ENCODE results near the gene KIR3DL2.
"Not testable (repeated sequence)": the region's sequence is repeated elsewhere in the genome, so short reads cannot be mapped to it uniquely, and the experiment has no call there.

KIR3DL2 gene

GRCh38 chr19:54871696-54872095 is 21.5 kb downstream of the KIR3DL2 start:
- DNase-seq (ENCODE audit: low read depth) = no peak

GRCh38 chr19:54873990-54874389 is 23.7 kb downstream of the KIR3DL2 start, which contains the start of gene FCAR:
Gene FCAR (plus strand): TSS chr19:54874235. CDS start chr19:54874290, 55 bp downstream.
- no peak for DNase-seq (ENCODE audit: low read depth)

DNA sequence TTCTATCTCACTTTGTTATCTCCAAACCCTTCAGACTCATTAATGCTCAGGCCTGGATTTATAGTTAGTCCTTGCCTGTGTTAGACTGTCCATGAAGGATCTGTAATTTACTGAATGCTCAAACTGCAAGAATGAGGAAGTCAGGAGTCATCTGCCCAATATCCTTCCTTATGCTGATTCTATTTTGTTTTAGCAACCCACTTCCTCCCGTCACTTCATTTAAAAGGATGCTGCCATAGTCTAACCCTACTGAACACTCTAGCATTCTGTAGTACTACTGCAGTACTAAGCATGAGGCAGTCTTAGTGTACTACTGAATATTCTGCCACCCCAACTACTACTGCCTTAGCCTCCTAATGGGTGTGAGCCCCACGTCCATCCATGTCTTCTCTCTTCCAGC is 25.3 kb downstream of the KIR3DL2 start:
- DNase-seq (ENCODE audit: low read depth) = no peak

DNA sequence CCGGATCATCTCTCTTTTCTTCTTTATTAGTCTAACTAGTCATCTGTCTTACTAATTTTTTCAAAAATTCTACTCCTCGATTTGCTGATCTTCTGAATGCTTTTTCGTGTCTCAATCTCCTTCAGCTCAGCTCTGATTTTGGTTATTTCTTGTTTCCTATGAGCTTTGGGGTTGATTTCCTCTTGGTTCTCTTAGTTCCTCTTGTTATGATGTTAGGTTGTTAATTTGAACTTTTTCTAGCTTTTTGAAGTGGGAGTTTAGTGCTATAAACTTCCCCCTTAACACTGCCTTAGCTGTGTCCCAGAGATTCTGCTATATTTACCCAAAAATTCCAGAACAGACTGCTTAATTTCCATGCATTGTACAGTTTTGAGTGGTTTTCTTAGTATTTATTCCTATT is 27.2 kb downstream of the KIR3DL2 start:
- DNase-seq (ENCODE audit: low read depth) = no peak

DNA sequence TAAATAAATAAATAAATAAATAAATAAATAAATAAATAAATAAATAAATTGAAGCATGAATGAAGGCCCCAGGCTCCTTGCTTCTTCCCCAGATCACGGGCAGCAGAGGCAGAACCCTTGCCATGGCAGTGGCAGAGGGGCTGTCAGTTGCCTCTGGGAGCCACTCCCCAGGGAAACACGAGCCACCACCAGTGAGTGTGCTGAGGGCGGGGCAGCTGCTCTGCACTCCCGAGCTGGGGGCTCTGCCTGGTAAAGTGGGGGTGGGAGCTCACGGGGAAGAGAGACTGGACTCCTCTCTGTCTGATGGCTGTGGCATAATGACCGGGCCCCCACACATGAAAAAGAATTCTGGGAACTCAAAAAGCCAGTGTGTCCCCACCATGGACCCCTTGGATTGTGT is 31.6 kb downstream of the KIR3DL2 start:
- no peak for DNase-seq (ENCODE audit: low read depth)

DNA sequence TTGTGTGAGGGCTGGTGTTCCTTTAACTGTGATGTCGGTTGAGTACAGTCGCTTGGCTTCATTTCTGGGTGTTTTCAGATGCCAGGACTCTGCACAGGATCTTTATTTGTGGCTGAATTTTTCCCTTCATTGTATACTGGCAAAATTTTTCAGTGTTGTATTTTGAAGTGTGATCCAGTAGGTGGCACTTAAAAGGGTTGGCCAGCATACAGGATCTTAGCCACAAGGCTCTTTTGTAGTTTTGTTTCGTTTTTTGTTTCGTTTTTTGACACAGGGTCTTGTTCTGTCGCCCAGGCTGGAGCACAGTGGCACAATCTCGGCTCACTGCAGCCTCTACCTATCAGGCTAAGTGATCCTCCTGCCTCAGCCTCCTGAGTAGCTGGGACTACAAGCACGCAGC is 32.5 kb downstream of the KIR3DL2 start:
- no peak for DNase-seq (ENCODE audit: low read depth)

DNA sequence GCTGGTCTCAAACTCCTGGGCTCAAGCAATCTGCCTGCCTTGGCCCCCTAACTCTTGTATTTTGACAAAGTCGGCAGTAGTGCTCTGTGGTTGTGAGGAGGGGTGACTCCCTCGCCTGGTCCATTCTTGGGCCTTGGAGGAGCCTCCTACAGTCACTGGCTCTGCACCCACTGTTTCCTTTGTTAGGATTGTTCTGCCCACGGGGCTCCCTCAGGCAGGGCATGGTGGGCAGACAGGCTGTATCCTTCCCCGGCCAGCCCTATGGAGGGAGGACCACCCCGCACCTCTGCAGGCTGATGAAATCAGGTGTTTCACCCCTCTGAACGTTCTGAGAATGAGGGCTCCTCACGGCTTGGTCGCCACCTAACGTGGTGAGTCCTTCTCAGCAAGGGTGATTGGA is 33.0 kb downstream of the KIR3DL2 start:
- DNase-seq (ENCODE audit: low read depth) = no peak

DNA sequence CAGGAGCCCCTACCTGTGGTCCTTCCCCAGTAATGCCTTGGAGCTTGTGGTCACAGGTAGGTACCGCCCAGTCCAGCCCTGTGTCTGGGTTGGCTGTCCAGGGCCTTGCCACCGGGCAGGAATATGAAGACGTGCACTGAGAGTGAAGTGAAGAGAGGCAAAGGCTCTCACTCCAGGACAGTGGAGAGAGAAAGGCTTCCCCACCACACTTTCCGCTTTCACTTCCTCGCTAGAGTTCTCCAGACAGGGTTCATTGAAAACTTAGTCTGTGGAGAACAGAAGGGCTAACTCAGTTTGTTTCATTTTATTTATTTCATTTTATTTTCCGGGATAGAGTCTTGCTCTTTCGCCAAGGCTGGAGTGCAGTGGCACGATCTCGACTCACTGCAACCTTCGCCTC is 38.0 kb downstream of the KIR3DL2 start:
- no peak for DNase-seq (ENCODE audit: low read depth)

- DNase-seq (ENCODE audit: low read depth) = no peak
These were observed 39.3 kb downstream of the KIR3DL2 start for GRCh38 chr19:54889566-54889965.

DNA sequence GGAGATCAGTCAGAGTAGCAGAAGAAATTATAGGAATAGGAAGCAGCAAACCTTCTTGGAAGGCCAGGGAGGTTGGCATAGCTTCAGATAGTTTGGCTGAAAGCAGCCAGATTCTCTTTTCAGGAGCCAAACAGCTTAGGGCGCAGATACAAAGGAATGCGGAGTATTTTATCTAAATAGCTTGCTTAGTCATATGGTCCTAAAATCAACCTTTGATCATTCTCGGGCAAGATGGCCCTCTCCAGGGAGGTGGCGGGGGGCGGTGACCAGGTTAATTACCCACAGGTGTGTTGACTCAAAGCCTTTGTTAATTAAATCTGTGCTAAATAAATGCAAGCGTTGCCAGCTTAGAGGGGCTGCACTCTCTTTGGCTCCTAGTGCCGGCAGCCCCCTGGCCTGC is 43.2 kb downstream of the KIR3DL2 start:
- no peak for DNase-seq (ENCODE audit: low read depth)

GRCh38 chr19:54894106-54894505 is 43.9 kb downstream of the KIR3DL2 start:
- DNase-seq (ENCODE audit: low read depth) = not testable (repeated sequence)

DNA sequence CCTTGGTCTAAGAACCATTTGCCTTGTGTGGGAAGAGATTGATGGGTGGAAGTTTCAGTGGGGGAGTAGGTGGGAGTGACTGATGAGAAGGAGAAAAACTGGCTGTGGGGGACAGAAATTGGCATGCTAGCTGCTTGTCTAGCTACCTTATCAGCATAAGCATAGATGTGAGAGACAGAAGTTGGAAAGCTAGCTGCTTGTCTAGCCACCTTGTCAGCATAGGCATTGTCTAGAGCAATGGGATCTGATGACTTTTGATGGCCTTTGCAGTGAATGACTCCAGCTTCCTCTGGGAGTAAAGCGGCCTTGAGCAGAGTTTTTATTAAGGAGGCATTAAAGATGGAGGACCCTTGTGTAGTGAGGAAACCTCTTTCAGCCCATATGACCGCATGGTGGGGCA is 45.8 kb downstream of the KIR3DL2 start:
- DNase-seq (ENCODE audit: low read depth) = no peak

GRCh38 chr19:54898685-54899084 is 48.4 kb downstream of the KIR3DL2 start:
- not testable (repeated sequence) for DNase-seq (ENCODE audit: low read depth)

DNA sequence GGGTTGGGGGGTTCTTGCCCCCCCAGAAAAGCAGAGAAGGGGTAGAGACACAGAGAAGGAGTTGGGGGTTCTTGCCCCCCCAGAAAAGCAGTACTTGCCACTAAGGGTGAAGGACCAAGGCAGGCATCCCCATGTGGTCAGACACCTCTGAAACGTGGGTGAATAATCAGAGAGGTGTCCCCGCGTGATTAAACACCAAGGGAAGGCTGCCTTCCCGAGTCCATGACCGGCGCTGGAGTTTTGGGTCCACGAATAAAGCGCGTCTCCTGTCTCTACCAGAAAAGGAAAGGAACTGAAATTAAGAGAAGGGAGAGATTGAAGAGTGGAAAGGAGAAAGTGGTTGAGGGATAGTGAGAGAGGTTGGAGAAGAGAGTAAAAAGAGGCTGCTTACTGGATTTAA is 49.4 kb downstream of the KIR3DL2 start:
- DNase-seq (ENCODE audit: low read depth) = not testable (repeated sequence)

DNA sequence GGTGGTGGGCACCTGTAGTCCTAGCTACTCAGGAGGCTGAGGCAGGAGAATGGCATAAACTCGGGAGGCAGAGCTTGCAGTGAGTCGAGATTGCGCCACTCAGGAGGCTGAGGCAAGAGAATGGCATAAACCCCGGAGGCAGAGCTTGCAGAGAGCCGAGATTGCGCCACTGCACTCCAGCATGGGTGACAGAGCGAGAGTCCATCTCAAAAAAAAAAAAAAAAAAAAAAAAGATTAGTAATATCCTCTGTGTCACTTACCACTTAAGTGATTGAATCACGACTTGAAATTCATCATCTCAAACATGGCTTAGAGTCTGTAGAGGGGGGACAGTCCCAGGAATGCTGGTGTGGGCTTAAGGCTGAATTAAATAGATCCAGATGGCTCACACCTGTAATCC is 50.9 kb downstream of the KIR3DL2 start:
- not testable (repeated sequence) for DNase-seq (ENCODE audit: low read depth)

GRCh38 chr19:54902061-54902460 is 51.8 kb downstream of the KIR3DL2 start:
- no peak for DNase-seq (ENCODE audit: low read depth)

GRCh38 chr19:54903303-54903702 is 53.1 kb downstream of the KIR3DL2 start:
- DNase-seq (ENCODE audit: low read depth) = no peak

- not testable (repeated sequence) for DNase-seq (ENCODE audit: low read depth)
These were observed 54.0 kb downstream of the KIR3DL2 start for GRCh38 chr19:54904261-54904660.

GRCh38 chr19:54905421-54905802 is 55.2 kb downstream of the KIR3DL2 start:
- no peak for DNase-seq (ENCODE audit: low read depth)

GRCh38 chr19:54905803-54906511 is 55.7 kb downstream of the KIR3DL2 start, which contains the start of gene NCR1:
Gene NCR1 (plus strand): TSS chr19:54906148. CDS start chr19:54906188, 40 bp downstream.
- no peak for DNase-seq (ENCODE audit: low read depth)

GRCh38 chr19:54906819-54907218 is 56.6 kb downstream of the KIR3DL2 start:
- no peak for DNase-seq (ENCODE audit: low read depth)

DNA sequence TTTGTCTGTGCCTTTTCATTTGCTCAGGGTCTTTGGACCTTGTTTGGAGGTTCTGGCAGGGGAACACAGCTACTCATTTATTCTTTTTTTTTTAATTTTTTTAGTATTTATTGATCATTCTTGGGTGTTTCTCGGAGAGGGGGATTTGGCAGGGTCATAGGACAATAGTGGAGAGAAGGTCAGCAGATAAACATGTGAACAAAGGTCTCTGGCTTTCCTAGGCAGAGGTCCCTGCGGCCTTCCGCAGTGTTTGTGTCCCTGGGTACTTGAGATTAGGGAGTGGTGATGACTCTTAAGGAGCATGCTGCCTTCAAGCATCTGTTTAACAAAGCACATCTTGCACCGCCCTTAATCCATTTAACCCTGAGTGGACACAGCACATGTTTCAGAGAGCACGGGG is 57.7 kb downstream of the KIR3DL2 start:
- not testable (repeated sequence) for DNase-seq (ENCODE audit: low read depth)
